Right lobe of liver (tissue), 4 donors: ENCODE data around the gene IQCF6.

ENCODE experiments used
- CTCF ChIP-seq, 4 donors: fragments of 200-600 bp in 3 of 4; fragments of 450-650 bp in 1 of 4; IDR thresholded peaks; one replicate each; pipeline versions ENCODE4 v1.5.1 to v1.8.0; 2016 to 2022; ENCODE audit warnings: antibody characterized with exemption in 4 of 4, mild to moderate bottlenecking in 2 of 4
- POLR2A ChIP-seq: fragments of 450-650 bp; IDR thresholded peaks from one replicate; pipeline ENCODE4 v1.6.1; 2017; ENCODE audit warnings: antibody characterized with exemption, mild to moderate bottlenecking
- donor health status: DM: no; HTN: no; CAD: no.
- donor health status: DM: no; HTN: no; CAD: no.
- donor health status: DM: no; HTN: yes; CAD: no.

GRCh38 chr3:51748327-51748726 lies 30.7 kb downstream of the IQCF6 start:
- TF ChIP-seq CTCF (IDR thresholded peaks at IDR 0.05) (no peak), POLR2A (no peak)
